Uterus (tissue), 4 donors: Measurements from ENCODE around the gene MBD5. TPM values are rescaled to one million over a fixed set of nuclear protein-coding genes. Genes with fewer than 3 reads are reported as not detected.

ENCODE experiments used
- DNase-seq, 2 donors: peaks; one replicate each; pipeline ENCODE4 v3.0.0-alpha.2; 2019 to 2020
- H3K27ac ChIP-seq, 2 donors: fragments of 200-600 bp; sonication (generic); 1 replicate in 1 of 2; 2 replicates in 1 of 2; pipeline ENCODE4 v1.5.1; 2016 to 2018
- H3K27me3 ChIP-seq, 2 donors: fragments of 200-600 bp; sonication (generic); one replicate each; pipeline ENCODE4 v1.5.1; 2018 to 2019; ENCODE audit warnings: control low read depth in 1 of 2
- H3K36me3 ChIP-seq, 2 donors: fragments of 200-600 bp; sonication (generic); one replicate each; pipeline ENCODE4 v1.5.1; 2019; ENCODE audit warnings: control low read depth in 1 of 2
- H3K4me1 ChIP-seq, 2 donors: fragments of 200-600 bp; sonication (generic); one replicate each; pipeline ENCODE4 v1.5.1; 2018 to 2019; ENCODE audit warnings: control low read depth in 1 of 2
- H3K4me3 ChIP-seq, 2 donors: fragments of 200-600 bp; sonication (generic); 1 replicate in 1 of 2; 2 replicates in 1 of 2; pipeline ENCODE4 v1.5.1; 2018 to 2019; ENCODE audit warnings: mild to moderate bottlenecking in 1 of 2
- H3K9me3 ChIP-seq, 2 donors: fragments of 200-600 bp; sonication (generic); one replicate each; pipeline ENCODE4 v1.5.1; 2019; ENCODE audit warnings: control low read depth in 1 of 2
- CTCF ChIP-seq, 4 experiments: fragments of 200-600 bp in 2 of 4; fragments of 450-650 bp in 2 of 4; sonication (generic) in 2 of 4; IDR thresholded peaks; one replicate each; pipeline ENCODE4 v1.5.1; 2016 to 2019; ENCODE audit warnings: antibody characterized with exemption in 4 of 4, mild to moderate bottlenecking in 2 of 4, moderate library complexity in 1 of 4
- POLR2A ChIP-seq, 2 donors: fragments of 450-650 bp; IDR thresholded peaks; one replicate each; pipeline ENCODE4 v1.6.1; 2016; ENCODE audit warnings: antibody characterized with exemption in 2 of 2, mild to moderate bottlenecking in 1 of 2, moderate library complexity in 1 of 2
- intact Hi-C: fragments of 100-400 bp; cut with DNase I; formaldehyde crosslinking; loops from one replicate; pipeline ENCODE4 v1.15.1; 2023; ENCODE audit warnings: low total_unique reads
- total RNA-seq, 4 donors: library from RNA; depleted of rRNA in 3 of 4; stranded (reverse); fragments of >200 nt in 3 of 4; gene quantifications; one replicate each; pipeline versions ENCODE4 v1.1.0 to v1.2.4, GENCODE V29; 2014 to 2023
- donor health status: DM: yes; HTN: yes; CAD: no.

The MBD5 gene
- total RNA-seq, 4 donors from 2014 or later: 17.4 to 77.9 (median 51.5) TPM

- no peak for DNase-seq
- Histone ChIP-seq H3K9me3 (peaks cover 0 to 10% of the 10 kb centered on the region in 2 donors), H3K36me3 (no peaks in the 10 kb centered on the region), H3K4me3 (no peak overlapping the region), H3K27me3 (no peaks in the 10 kb centered on the region), H3K4me1 (no peaks in the 10 kb centered on the region), H3K27ac (no peak overlapping the region)
- intact Hi-C loops: no loop called here
- TF ChIP-seq CTCF (IDR thresholded peaks at IDR 0.05) (no peak), POLR2A (IDR thresholded peaks at IDR 0.05) (no peak)
Observed at GRCh38 chr2:148237911-148238310, 217.0 kb downstream of the MBD5 start.

- H3K9me3 ChIP-seq: peaks cover 0 to 10% of the 10 kb centered on the region in 2 donors
- TF ChIP-seq POLR2A (IDR thresholded peaks at IDR 0.05) (no peak), CTCF (IDR thresholded peaks at IDR 0.05) (no peak)
- DNase-seq: no peak
- no peak overlapping the region for H3K4me3 ChIP-seq
- intact Hi-C loops: no loop called here
- no peaks in the 10 kb centered on the region for H3K4me1 ChIP-seq
- no peaks in the 10 kb centered on the region for H3K27me3 ChIP-seq
- H3K36me3 ChIP-seq: no peaks in the 10 kb centered on the region
- H3K27ac ChIP-seq: no peak overlapping the region
Observed at GRCh38 chr2:148238561-148238960, 217.7 kb downstream of the MBD5 start.

- no peak overlapping the region for H3K27ac ChIP-seq
- no peak for DNase-seq
- no peaks in the 10 kb centered on the region for H3K36me3 ChIP-seq
- H3K9me3 ChIP-seq: peaks cover 0 to 10% of the 10 kb centered on the region in 2 donors
- intact Hi-C loops: no loop called here
- H3K4me3 ChIP-seq: no peak overlapping the region
- TF ChIP-seq CTCF (IDR thresholded peaks at IDR 0.05): no peak
- TF ChIP-seq POLR2A (IDR thresholded peaks at IDR 0.05): no peak
- H3K4me1 ChIP-seq: no peaks in the 10 kb centered on the region
- no peaks in the 10 kb centered on the region for H3K27me3 ChIP-seq
Observed at GRCh38 chr2:148240838-148241237, 219.9 kb downstream of the MBD5 start.

- peaks cover 0 to 10% of the 10 kb centered on the region in 2 donors for H3K9me3 ChIP-seq
- H3K27ac ChIP-seq: no peak overlapping the region
- intact Hi-C loops: no loop called here
- no peak overlapping the region for H3K4me3 ChIP-seq
- no peak for DNase-seq
- H3K27me3 ChIP-seq: no peaks in the 10 kb centered on the region
- TF ChIP-seq CTCF (IDR thresholded peaks at IDR 0.05) (no peak), POLR2A (IDR thresholded peaks at IDR 0.05) (no peak)
- no peaks in the 10 kb centered on the region for H3K4me1 ChIP-seq
- no peaks in the 10 kb centered on the region for H3K36me3 ChIP-seq
Observed at GRCh38 chr2:148244593-148245292, 223.9 kb downstream of the MBD5 start.

- Histone ChIP-seq H3K36me3 (no peaks in the 10 kb centered on the region), H3K27me3 (no peaks in the 10 kb centered on the region), H3K4me1 (no peaks in the 10 kb centered on the region), H3K9me3 (no peaks in the 10 kb centered on the region), H3K27ac (no peak overlapping the region), H3K4me3 (no peak overlapping the region)
- no peak for TF ChIP-seq CTCF (IDR thresholded peaks at IDR 0.05)
- no peak for TF ChIP-seq POLR2A (IDR thresholded peaks at IDR 0.05)
- DNase-seq: no peak
- intact Hi-C loops: no loop called here
Observed at GRCh38 chr2:148251993-148252392, 231.1 kb downstream of the MBD5 start.
